Body of pancreas (tissue), 4 donors: ENCODE results near the gene SH3PXD2A. TPM values are rescaled to one million over a fixed set of nuclear protein-coding genes. Genes with fewer than 3 reads are reported as not detected.

Experiments
- ATAC-seq: fragments of 150-250 bp; one replicate; pipeline ENCODE4 v1.9.1; 2016
- DNase-seq, 4 donors: peaks; one replicate each; pipeline ENCODE4 v3.0.0-alpha.2; 2019
- H3K27ac ChIP-seq, 4 donors: fragments of 200-600 bp; sonication (generic); 1 replicate in 3 of 4; 2 replicates in 1 of 4; pipeline versions ENCODE4 v1.5.1 to v1.6.1; 2016 to 2019; ENCODE audit warnings: mild to moderate bottlenecking in 1 of 4, mixed read lengths in 1 of 4, moderate library complexity in 1 of 4
- H3K27me3 ChIP-seq, 2 donors: fragments of 200-600 bp; sonication (generic); one replicate each; pipeline ENCODE4 v1.6.0; 2016; ENCODE audit warnings: mild to moderate bottlenecking in 1 of 2
- H3K36me3 ChIP-seq, 2 donors: fragments of 200-600 bp; sonication (generic); replicated peaks in 1 of 2; 2 replicates each; pipeline ENCODE4 v1.5.1; 2016; ENCODE audit warnings: low read depth in 2 of 2; ENCODE audit not compliant: insufficient read depth in 1 of 2
- H3K4me1 ChIP-seq: fragments of 200-600 bp; sonication (generic); one replicate; pipeline ENCODE4 v1.6.0; 2016
- H3K4me3 ChIP-seq, 2 donors: fragments of 200-600 bp; sonication (generic); 1 replicate in 1 of 2; 2 replicates in 1 of 2; pipeline ENCODE4 v1.5.1; 2016 to 2019
- H3K9me3 ChIP-seq, 3 donors: fragments of 200-600 bp; sonication (generic); 1 replicate in 2 of 3; 2 replicates in 1 of 3; pipeline ENCODE4 v1.5.1; 2016
- POLR2A ChIP-seq, 3 donors: fragments of 450-650 bp; IDR thresholded peaks; one replicate each; pipeline ENCODE4 v1.6.1; 2016; ENCODE audit warnings: antibody characterized with exemption in 3 of 3, mild to moderate bottlenecking in 2 of 3
- whole genome bisulfite sequencing, 2 donors: methylation state at CpG; one replicate each; pipeline ENCODE4 v1.1.5; 2017; 5-methylcytosine and 5-hydroxymethylcytosine counted together
- intact Hi-C: fragments of 100-400 bp; cut with DNase I; formaldehyde crosslinking; loops from one replicate; pipeline ENCODE4 v1.15.1; 2023
- total RNA-seq, 2 donors: library from RNA; depleted of rRNA; stranded (reverse); fragments of >200 nt; gene quantifications; one replicate each; pipeline ENCODE4 v1.1.0, GENCODE V29; 2016
- TF ChIP-seq, protein P1 (sequence below), 7 experiments: fragments of 450-650 bp in 4 of 7; fragments of 200-600 bp in 3 of 7; sonication (generic) in 3 of 7; IDR thresholded peaks; one replicate each; pipeline ENCODE4 v1.5.1; 2016 to 2019; ENCODE audit warnings: antibody characterized with exemption in 7 of 7

Gene SH3PXD2A
- total RNA-seq, 2 donors from 2014 or later: 7.3 to 9.9 TPM

DNA sequence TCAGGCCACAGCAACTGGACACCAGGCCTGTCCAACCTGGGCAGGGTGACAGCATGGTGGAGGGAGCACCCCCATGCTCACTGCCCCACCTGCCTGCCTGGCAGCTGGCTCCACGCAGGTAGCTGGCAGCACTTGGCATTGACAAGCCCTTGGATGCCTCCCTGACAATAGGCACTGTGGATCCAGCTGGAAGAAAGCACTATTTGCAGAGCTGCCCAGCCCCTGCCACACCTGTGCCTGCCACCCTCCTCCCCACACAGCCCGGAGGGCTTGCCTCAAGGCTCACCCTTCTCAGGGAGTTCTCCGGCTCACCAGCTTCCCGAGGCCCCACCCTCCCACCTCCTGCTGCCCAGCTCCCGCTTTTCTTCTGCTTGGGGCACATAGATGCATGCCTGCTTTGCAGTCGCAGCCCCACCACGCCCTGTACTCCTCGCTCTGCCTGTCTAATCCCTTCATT, 201.8 kb downstream of the SH3PXD2A start:
- intact Hi-C loops: no loop called here
- 45 to 64% methylated on average over 7 to 8 of the region's 8 CpGs for WGBS, 2 donors
- peaks cover 14% of the 10 kb centered on the region for H3K4me1 ChIP-seq
- H3K4me3 ChIP-seq: no peak overlapping the region
- peak in 3 of 4 donors; percentile 27 to 60 (median 49) for DNase-seq
- no peaks in the 10 kb centered on the region for H3K36me3 ChIP-seq
- TF ChIP-seq, protein P1, sequence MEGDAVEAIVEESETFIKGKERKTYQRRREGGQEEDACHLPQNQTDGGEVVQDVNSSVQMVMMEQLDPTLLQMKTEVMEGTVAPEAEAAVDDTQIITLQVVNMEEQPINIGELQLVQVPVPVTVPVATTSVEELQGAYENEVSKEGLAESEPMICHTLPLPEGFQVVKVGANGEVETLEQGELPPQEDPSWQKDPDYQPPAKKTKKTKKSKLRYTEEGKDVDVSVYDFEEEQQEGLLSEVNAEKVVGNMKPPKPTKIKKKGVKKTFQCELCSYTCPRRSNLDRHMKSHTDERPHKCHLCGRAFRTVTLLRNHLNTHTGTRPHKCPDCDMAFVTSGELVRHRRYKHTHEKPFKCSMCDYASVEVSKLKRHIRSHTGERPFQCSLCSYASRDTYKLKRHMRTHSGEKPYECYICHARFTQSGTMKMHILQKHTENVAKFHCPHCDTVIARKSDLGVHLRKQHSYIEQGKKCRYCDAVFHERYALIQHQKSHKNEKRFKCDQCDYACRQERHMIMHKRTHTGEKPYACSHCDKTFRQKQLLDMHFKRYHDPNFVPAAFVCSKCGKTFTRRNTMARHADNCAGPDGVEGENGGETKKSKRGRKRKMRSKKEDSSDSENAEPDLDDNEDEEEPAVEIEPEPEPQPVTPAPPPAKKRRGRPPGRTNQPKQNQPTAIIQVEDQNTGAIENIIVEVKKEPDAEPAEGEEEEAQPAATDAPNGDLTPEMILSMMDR (IDR thresholded peaks at IDR 0.05): no peak
- TF ChIP-seq POLR2A (IDR thresholded peaks at IDR 0.05): no peak
- no peaks in the 10 kb centered on the region for H3K9me3 ChIP-seq
- no peak overlapping the region for H3K27ac ChIP-seq
- no peaks in the 10 kb centered on the region for H3K27me3 ChIP-seq
- ATAC-seq: no peak

DNA sequence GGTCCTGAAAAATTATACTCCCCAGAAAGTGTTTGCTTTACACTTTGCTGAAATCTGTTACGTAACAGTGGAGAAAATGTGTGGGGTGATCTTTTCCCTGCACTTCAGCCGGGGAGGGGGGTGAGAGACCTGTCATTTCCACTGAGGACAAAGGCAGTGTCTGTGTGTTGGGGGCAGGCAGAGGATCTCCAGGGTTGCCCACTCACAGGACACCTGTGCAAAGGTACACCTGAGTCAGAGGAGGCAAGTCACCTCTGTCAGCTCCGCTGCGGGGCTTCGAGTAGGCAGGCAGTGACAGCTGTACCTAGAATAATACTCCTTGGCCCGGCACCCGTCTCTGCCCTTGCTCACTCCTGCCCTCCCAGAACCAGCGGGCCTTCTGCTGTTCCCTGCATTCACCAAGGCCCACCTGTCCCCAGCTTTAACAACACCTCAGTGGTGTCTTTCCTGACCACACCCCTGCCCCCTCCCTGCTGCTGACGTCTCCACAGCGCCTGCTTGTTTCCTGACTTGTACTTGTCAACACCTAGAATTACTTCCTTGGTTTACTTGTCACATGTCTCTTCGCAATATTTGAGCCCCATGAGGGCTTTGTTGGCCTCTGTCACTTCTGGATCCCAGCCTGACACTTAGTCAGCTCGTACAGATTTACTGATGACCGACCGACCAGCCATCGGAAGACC, 202.6 kb downstream of the SH3PXD2A start:
- intact Hi-C loops: no loop called here
- Histone ChIP-seq H3K27ac (no peak overlapping the region), H3K36me3 (no peaks in the 10 kb centered on the region), H3K4me3 (no peak overlapping the region), H3K4me1 (peaks cover 6% of the 10 kb centered on the region), H3K27me3 (no peaks in the 10 kb centered on the region), H3K9me3 (no peaks in the 10 kb centered on the region)
- WGBS, 2 donors: 81 to 85% methylated on average over 15 of the region's 15 CpGs
- DNase-seq (no peak), ATAC-seq (no peak)
- TF ChIP-seq, protein P1 (IDR thresholded peaks at IDR 0.05): no peak
- no peak for TF ChIP-seq POLR2A (IDR thresholded peaks at IDR 0.05)

DNA sequence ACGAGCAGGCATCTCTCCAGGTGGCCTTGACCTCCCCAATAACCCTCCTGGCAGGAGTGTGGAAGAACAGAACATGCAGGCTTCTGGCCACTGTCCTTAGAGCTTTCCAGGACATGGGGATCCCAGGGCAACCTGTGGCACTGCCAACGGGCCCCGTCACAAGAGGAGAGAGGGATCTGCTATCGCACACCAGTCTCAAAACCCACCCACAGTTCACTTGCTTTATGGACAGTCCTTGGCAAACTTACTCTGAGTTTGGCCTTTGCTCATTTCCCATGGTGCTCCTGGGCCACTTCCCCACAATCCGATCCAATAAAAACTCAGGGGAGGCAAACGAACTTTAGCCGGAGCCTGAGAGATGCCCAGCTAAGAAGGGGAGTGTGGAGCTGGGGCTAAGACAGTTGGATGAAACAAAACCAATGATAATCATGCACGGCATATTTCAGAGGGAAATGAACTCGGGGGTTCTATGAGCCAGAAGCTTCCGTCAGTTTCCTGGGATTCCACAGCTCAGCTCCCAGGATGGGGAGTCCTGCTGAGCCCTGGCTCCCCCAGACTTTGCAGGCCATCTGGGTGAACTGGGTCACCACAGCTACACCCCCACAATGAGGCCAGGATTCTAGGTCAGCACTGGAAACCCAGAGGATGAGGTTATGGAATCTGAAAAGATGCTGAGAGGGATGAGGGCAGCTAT, 203.4 kb downstream of the SH3PXD2A start:
- DNase-seq (no peak), ATAC-seq (no peak)
- Histone ChIP-seq H3K4me1 (peaks cover 6% of the 10 kb centered on the region), H3K9me3 (no peaks in the 10 kb centered on the region), H3K4me3 (no peak overlapping the region), H3K36me3 (no peaks in the 10 kb centered on the region), H3K27ac (peak overlapping the region in 1 of 4 donors; percentile 17), H3K27me3 (no peaks in the 10 kb centered on the region)
- intact Hi-C loops: no loop called here
- no peak for TF ChIP-seq POLR2A (IDR thresholded peaks at IDR 0.05)
- TF ChIP-seq, protein P1 (IDR thresholded peaks at IDR 0.05): no peak
- 47 to 61% methylated on average over 10 of the region's 10 CpGs for WGBS, 2 donors

DNA sequence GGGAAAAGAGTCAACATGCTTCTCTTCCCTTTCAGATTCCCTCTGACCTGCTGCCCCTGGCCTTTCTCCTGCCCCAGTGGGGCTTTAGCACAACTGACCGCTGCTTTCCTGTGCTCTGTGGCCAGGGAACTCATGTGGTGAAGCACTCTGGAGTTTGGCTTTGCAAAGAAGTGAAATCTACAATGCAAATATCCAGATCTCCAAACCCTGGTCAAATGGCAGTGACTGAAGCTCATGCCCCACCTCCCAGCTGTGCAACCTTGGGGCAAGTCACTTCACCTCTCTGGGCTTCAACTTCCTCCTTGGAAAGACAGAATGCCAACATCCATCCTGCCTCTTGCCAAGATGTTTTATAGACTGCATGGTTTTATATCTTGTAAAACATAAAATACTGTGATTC, 204.0 kb downstream of the SH3PXD2A start:
- Histone ChIP-seq H3K9me3 (no peaks in the 10 kb centered on the region), H3K27ac (no peak overlapping the region), H3K4me3 (no peak overlapping the region), H3K36me3 (no peaks in the 10 kb centered on the region), H3K4me1 (peaks cover 6% of the 10 kb centered on the region), H3K27me3 (no peaks in the 10 kb centered on the region)
- 86 to 92% methylated on average over 1 of the region's 1 CpG for WGBS, 2 donors
- DNase-seq (no peak), ATAC-seq (no peak)
- no peak for TF ChIP-seq POLR2A (IDR thresholded peaks at IDR 0.05)
- TF ChIP-seq, protein P1 (IDR thresholded peaks at IDR 0.05): no peak
- intact Hi-C loops: no loop called here
